ENCODE measurements around the gene NF1. TPM values are rescaled to one million over a fixed set of nuclear protein-coding genes. Genes with fewer than 3 reads are reported as not detected.

Gene NF1
- total RNA-seq, 4 donors from 2014 or later, result 66.8 to 106 (median 95.6) TPM

DNA sequence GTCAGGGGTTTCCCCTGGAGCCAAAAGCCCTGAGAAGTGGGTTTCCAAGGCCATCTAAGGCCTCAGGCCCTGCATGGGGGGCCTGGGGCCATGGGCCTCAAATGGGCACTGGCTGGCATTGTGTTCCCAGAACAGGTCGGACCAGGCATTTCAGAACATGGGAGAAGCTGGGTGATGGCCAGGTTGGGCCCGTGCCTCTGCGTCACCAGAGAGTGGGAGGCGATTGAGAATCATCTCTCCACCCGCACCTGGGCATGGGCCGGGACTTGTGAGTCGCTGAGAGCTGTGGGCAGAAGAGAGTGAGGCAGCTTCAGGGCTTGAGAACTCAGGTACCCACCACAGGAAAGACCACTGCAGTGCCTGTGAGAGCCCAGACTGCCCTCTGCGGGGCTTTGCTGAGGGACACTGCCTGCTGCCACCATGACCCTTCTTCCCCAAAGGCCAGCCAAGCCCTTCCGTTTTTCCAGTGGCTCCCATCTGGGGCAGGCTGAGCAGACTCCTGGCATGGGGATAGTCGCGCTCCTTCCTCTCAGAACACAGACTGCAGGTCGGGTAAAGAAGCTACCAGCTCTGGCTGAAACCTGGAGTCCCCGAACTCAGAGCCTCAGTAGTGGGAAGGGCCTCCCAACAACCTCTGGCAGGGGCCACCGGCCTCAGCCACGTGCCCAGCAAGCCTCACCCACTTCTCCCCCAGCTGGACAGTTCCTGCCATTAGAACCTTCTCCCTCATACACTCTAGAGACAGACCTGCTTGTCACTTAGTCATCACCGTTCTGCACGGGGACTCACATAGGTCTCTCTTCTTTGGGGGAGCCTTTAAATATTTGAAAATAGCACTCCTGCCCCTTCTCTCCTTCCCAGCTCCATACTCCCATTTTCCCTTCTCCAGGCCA, 298.3 kb downstream of the NF1 start:
- Histone ChIP-seq H3K4me1 (peaks cover 0 to 15% (median 6%) of the 10 kb centered on the region in 4 donors), H3K9me3 (no peaks in the 10 kb centered on the region), H3K27me3 (peaks cover 0 to 15% of the 10 kb centered on the region in 2 donors), H3K36me3 (no peaks in the 10 kb centered on the region), H3K27ac (no peak overlapping the region), H3K4me3 (no peak overlapping the region)
- TF ChIP-seq, protein P1, sequence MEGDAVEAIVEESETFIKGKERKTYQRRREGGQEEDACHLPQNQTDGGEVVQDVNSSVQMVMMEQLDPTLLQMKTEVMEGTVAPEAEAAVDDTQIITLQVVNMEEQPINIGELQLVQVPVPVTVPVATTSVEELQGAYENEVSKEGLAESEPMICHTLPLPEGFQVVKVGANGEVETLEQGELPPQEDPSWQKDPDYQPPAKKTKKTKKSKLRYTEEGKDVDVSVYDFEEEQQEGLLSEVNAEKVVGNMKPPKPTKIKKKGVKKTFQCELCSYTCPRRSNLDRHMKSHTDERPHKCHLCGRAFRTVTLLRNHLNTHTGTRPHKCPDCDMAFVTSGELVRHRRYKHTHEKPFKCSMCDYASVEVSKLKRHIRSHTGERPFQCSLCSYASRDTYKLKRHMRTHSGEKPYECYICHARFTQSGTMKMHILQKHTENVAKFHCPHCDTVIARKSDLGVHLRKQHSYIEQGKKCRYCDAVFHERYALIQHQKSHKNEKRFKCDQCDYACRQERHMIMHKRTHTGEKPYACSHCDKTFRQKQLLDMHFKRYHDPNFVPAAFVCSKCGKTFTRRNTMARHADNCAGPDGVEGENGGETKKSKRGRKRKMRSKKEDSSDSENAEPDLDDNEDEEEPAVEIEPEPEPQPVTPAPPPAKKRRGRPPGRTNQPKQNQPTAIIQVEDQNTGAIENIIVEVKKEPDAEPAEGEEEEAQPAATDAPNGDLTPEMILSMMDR (IDR thresholded peaks at IDR 0.05), result no peak
- TF ChIP-seq POLR2A (IDR thresholded peaks at IDR 0.05), result no peak
- DNase-seq, result peak in 2 of 3 donors; percentile 6 to 41

DNA sequence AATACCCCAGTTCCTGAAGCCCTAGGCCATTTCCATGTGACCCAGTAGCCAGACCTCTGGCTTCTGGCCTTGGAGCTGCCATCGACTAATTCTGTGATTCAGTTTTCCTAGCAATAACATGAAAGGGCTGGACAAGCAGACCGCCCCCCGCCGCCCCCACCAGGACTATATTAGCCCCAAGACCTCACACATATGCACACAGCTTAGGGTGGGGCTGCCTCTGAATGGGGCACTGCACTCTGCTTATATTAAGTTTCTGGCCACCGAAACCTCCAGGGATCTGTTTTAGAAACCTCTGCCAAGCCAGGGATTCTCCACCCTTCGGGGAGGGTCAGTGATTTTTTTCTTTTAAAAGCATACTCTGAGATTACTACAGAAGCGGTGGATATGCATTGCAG, 299.0 kb downstream of the NF1 start:
- Histone ChIP-seq H3K36me3 (no peaks in the 10 kb centered on the region), H3K4me1 (peaks cover 0 to 15% (median 6%) of the 10 kb centered on the region in 4 donors), H3K4me3 (no peak overlapping the region), H3K9me3 (no peaks in the 10 kb centered on the region), H3K27me3 (peaks cover 0 to 15% of the 10 kb centered on the region in 2 donors), H3K27ac (no peak overlapping the region)
- no peak for TF ChIP-seq POLR2A (IDR thresholded peaks at IDR 0.05)
- TF ChIP-seq, protein P1 (IDR thresholded peaks at IDR 0.05), result no peak
- peak in 1 of 3 donors; percentile 10 for DNase-seq

DNA sequence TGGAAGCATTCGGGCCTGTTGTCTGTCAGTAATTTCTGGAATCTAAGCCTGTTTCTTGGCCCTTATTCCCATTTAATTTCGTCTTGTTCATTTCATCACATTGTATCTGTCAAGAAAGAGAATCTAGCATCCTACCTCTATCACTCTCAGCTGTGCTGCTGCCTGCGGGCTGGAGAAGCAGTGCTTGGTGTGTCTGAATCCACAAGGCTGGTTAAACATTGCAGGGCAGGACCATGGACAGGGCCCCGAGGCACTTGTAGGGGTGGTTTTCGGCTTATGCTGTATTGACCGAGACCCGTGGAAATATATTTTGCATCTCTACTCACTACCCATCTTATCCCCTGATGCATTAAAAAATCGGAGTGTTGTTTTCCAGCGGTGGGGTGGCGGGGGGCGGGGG, 299.8 kb downstream of the NF1 start:
- TF ChIP-seq POLR2A (IDR thresholded peaks at IDR 0.05), result no peak
- TF ChIP-seq, protein P1 (IDR thresholded peaks at IDR 0.05), result no peak
- no peaks in the 10 kb centered on the region for H3K36me3 ChIP-seq
- H3K27ac ChIP-seq, result no peak overlapping the region
- H3K9me3 ChIP-seq, result no peaks in the 10 kb centered on the region
- no peak overlapping the region for H3K4me3 ChIP-seq
- peaks cover 0 to 15% of the 10 kb centered on the region in 2 donors for H3K27me3 ChIP-seq
- peaks cover 0 to 15% (median 6%) of the 10 kb centered on the region in 4 donors for H3K4me1 ChIP-seq
- DNase-seq, result peak in 1 of 3 donors; percentile 52

DNA sequence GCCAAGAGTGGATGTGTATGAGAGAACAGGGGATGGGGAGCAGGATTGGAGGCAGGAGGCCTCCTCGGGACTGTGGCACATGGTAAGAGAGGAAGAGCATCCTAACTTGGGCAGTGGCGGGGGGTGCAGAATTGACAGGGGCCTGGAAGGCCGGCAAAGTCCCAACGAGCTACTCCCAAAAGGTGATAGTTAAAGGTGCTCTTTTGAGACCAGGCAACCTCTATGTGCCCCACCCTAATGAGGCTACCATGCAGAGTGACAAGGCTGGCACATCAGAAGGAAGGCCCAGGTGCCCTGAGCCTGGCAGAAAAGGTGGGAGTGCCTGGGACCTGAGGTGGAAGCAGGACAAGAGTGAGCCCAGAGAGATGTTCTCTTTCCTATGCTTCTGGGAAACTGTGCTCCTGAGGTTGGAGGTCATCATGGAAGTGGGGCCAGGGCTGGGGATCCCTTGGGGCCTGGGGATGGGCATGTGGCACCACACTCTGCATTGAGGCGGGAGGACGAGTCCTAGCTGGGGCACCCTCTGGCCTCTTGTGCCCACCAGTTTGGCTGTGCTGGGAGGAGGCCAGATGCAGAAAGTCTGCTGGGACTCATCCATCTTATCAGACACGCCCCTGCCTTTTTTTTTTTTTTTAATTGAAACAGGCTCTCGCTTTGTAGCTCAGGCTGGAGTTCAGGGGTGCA, 302.6 kb downstream of the NF1 start:
- TF ChIP-seq, protein P1 (IDR thresholded peaks at IDR 0.05), result no peak
- no peak for TF ChIP-seq POLR2A (IDR thresholded peaks at IDR 0.05)
- Histone ChIP-seq H3K27me3 (peaks cover 0 to 8% of the 10 kb centered on the region in 2 donors), H3K4me3 (no peak overlapping the region), H3K27ac (no peak overlapping the region), H3K9me3 (no peaks in the 10 kb centered on the region), H3K4me1 (peaks cover 0 to under 1% (median under 1%) of the 10 kb centered on the region in 4 donors), H3K36me3 (no peaks in the 10 kb centered on the region)
- DNase-seq, result peak in 1 of 3 donors; percentile 25

DNA sequence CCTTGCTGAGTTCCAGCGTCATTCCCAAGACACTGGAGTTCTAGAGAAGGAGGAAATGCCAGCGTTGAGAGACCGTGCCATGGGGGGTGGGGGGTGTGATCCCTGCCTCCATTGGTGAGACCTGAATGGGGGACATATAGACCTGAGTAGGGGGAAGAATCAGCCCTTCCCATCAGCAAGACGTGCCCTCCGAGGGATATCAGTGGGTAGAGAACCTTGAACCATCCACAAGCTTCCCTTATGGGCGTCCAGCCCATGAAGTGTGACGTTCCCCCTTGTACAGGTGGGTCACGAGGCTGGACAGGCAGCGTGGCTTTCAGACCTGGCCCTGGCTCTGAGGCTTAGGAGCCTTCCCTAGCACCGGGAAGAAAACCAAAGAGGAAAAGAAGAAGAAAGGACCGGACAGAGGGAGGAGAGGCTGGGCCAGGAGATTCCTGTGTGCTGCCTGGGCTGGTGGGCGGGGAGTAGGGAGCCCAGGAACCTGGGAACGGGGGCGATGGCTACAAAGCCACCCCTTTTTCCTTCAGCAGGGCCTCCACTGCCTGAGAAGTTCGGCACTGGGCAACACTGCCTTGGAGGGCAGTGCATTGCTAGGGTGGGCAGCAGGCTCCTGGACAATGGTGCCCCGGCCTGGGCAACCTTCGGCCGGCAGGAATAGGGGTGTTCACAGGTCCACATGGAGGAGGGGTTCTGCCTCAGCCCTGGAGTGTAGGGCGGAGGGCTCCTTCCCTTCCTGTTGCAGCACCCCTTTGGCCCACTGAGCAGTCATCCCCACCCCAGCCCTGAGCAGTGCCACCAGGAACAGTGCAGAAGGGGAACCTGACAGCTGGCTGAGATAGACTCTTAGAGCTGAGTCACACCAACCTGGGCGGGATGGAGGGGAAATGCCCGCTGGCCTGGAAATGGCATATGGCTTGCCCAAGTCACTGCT, 303.9 kb downstream of the NF1 start:
- H3K9me3 ChIP-seq, result no peaks in the 10 kb centered on the region
- H3K36me3 ChIP-seq, result no peaks in the 10 kb centered on the region
- H3K27me3 ChIP-seq, result no peaks in the 10 kb centered on the region
- TF ChIP-seq, protein P1 (IDR thresholded peaks at IDR 0.05), result no peak
- TF ChIP-seq POLR2A (IDR thresholded peaks at IDR 0.05), result no peak
- no peak overlapping the region for H3K27ac ChIP-seq
- H3K4me1 ChIP-seq, result no peaks in the 10 kb centered on the region
- H3K4me3 ChIP-seq, result no peak overlapping the region
- DNase-seq, result peak in 1 of 3 donors; percentile 26

Data from Peyer's patch (tissue), 4 donors.